Smooth muscle cell (in vitro differentiated cells): ENCODE measurements around the gene PROM1. TPM values are rescaled to one million over a fixed set of nuclear protein-coding genes. Genes with fewer than 3 reads are reported as not detected.

Source experiments
- DNase-seq: peaks from one replicate; lab custom pipeline; 2025; ENCODE audit not compliant: unreplicated experiment; lab: John Stamatoyannopoulos, UW
- H2AFZ ChIP-seq: fragments of 200-600 bp; sonication (generic); 2 replicates; pipeline ENCODE4 v1.6.0; 2016; ENCODE audit warnings: antibody characterized with exemption, low read depth, mild to moderate bottlenecking
- H3F3A ChIP-seq: fragments of 200-600 bp; sonication (generic); 2 replicates; pipeline ENCODE4 v1.6.0; 2017; ENCODE audit warnings: antibody characterized with exemption, low read depth
- H3K27ac ChIP-seq: fragments of 200-600 bp; sonication (generic); 2 replicates; pipeline ENCODE4 v1.5.1; 2016; ENCODE audit warnings: low read depth, mild to moderate bottlenecking
- H3K27me3 ChIP-seq: fragments of 200-600 bp; sonication (generic); 2 replicates; pipeline ENCODE4 v1.6.1; 2016; ENCODE audit warnings: low read depth, mild to moderate bottlenecking
- H3K36me3 ChIP-seq: fragments of 200-600 bp; sonication (generic); 2 replicates; pipeline ENCODE4 v1.5.1; 2016; ENCODE audit warnings: low read depth
- H3K4me1 ChIP-seq: fragments of 200-600 bp; sonication (generic); 2 replicates; pipeline ENCODE4 v1.5.1; 2016; ENCODE audit warnings: low read depth
- H3K4me2 ChIP-seq: fragments of 200-600 bp; sonication (generic); 2 replicates; pipeline ENCODE4 v1.6.0; 2016; ENCODE audit warnings: mild to moderate bottlenecking
- H3K4me3 ChIP-seq: fragments of 200-600 bp; sonication (generic); 2 replicates; pipeline ENCODE4 v1.5.1; 2016; ENCODE audit warnings: mild to moderate bottlenecking
- H3K79me2 ChIP-seq: fragments of 200-600 bp; sonication (generic); 2 replicates; pipeline ENCODE4 v1.6.0; 2016; ENCODE audit warnings: low read depth, mild to moderate bottlenecking
- H3K9ac ChIP-seq: fragments of 200-600 bp; sonication (generic); 2 replicates; pipeline ENCODE4 v1.6.0; 2016; ENCODE audit warnings: low read depth
- H3K9me3 ChIP-seq: fragments of 200-600 bp; sonication (generic); replicated peaks from 2 replicates; pipeline ENCODE4 v1.5.1; 2016; ENCODE audit warnings: low read depth
- H4K20me1 ChIP-seq: fragments of 200-600 bp; sonication (generic); 2 replicates; pipeline ENCODE4 v1.6.0; 2016; ENCODE audit warnings: low read depth
- CTCF ChIP-seq: fragments of 200-600 bp; sonication (generic); IDR thresholded peaks from 2 replicates; pipeline ENCODE4 v1.5.1; 2017; ENCODE audit warnings: borderline replicate concordance, mild to moderate bottlenecking, antibody characterized with exemption; ENCODE audit not compliant: insufficient read depth, poor library complexity, severe bottlenecking
- WGBS: methylation state at CpG from one replicate; pipeline ENCODE4 v1.1.7; 2016; ENCODE audit warnings: low lambda C conversion rate; 5-methylcytosine and 5-hydroxymethylcytosine counted together
- polyA plus RNA-seq: library from polyadenylated mRNA; unstranded; fragments of >200 nt; fragmentation: Nextera tagmentation; extraction: Ambion mirVana; gene quantifications from 2 replicates; pipeline ENCODE4 v1.2.1, GENCODE V29; 2016
- total RNA-seq: library from RNA; depleted of rRNA; stranded (reverse); fragments of >200 nt; gene quantifications from 2 replicates; pipeline ENCODE4 v1.2.3, GENCODE V29; 2014

The PROM1 gene
- total and polyA plus RNA-seq, 2 experiments from 2014 or later, result 0.56 to 1.7 TPM

- Histone ChIP-seq H3K4me1 (no peaks in the 10 kb centered on the region), H2AFZ (no peak overlapping the region), H3K9me3 (no peaks in the 10 kb centered on the region), H4K20me1 (no peaks in the 10 kb centered on the region), H3K27me3 (no peaks in the 10 kb centered on the region), H3K36me3 (no peaks in the 10 kb centered on the region), H3K79me2 (no peaks in the 10 kb centered on the region), H3K4me2 (no peak overlapping the region), H3K9ac (no peak overlapping the region), H3K27ac (no peak overlapping the region), H3K4me3 (no peak overlapping the region), H3F3A (no peaks in the 10 kb centered on the region)
- WGBS, result 79% methylated on average over 12 of the region's 12 CpGs
- TF ChIP-seq CTCF, result no peak
- no peak for DNase-seq
Measured at GRCh38 chr4:15990570-15991285, 93.1 kb downstream of the PROM1 start.

GRCh38 chr4:15989424-15989823, 94.4 kb downstream of the PROM1 start:
- H4K20me1 ChIP-seq, result no peaks in the 10 kb centered on the region
- no peak for TF ChIP-seq CTCF
- H3K4me2 ChIP-seq, result no peak overlapping the region
- no peak overlapping the region for H3K27ac ChIP-seq
- H3F3A ChIP-seq, result no peaks in the 10 kb centered on the region
- H2AFZ ChIP-seq, result no peak overlapping the region
- no peak overlapping the region for H3K9ac ChIP-seq
- H3K36me3 ChIP-seq, result no peaks in the 10 kb centered on the region
- H3K4me1 ChIP-seq, result no peaks in the 10 kb centered on the region
- no peak for DNase-seq
- H3K4me3 ChIP-seq, result no peak overlapping the region
- no peaks in the 10 kb centered on the region for H3K79me2 ChIP-seq
- H3K27me3 ChIP-seq, result no peaks in the 10 kb centered on the region
- H3K9me3 ChIP-seq, result no peaks in the 10 kb centered on the region
- 86% methylated on average over 6 of the region's 6 CpGs for WGBS

GRCh38 chr4:15988222-15988621, 95.6 kb downstream of the PROM1 start:
- H4K20me1 ChIP-seq, result no peaks in the 10 kb centered on the region
- H3K79me2 ChIP-seq, result no peaks in the 10 kb centered on the region
- H2AFZ ChIP-seq, result no peak overlapping the region
- H3K36me3 ChIP-seq, result no peaks in the 10 kb centered on the region
- no peak overlapping the region for H3K27ac ChIP-seq
- H3K4me1 ChIP-seq, result no peaks in the 10 kb centered on the region
- WGBS, result 94% methylated on average over 1 of the region's 1 CpG
- no peak overlapping the region for H3K9ac ChIP-seq
- H3K9me3 ChIP-seq, result no peaks in the 10 kb centered on the region
- no peaks in the 10 kb centered on the region for H3K27me3 ChIP-seq
- no peak overlapping the region for H3K4me3 ChIP-seq
- no peaks in the 10 kb centered on the region for H3F3A ChIP-seq
- no peak for DNase-seq
- TF ChIP-seq CTCF, result no peak
- no peak overlapping the region for H3K4me2 ChIP-seq

GRCh38 chr4:15986907-15987306, 96.9 kb downstream of the PROM1 start:
- H3K79me2 ChIP-seq, result no peaks in the 10 kb centered on the region
- H3F3A ChIP-seq, result no peaks in the 10 kb centered on the region
- H3K36me3 ChIP-seq, result no peaks in the 10 kb centered on the region
- no peak overlapping the region for H3K27ac ChIP-seq
- WGBS, result 93% methylated on average over 5 of the region's 5 CpGs
- H2AFZ ChIP-seq, result no peak overlapping the region
- no peak for TF ChIP-seq CTCF
- no peaks in the 10 kb centered on the region for H4K20me1 ChIP-seq
- H3K4me3 ChIP-seq, result no peak overlapping the region
- no peak overlapping the region for H3K9ac ChIP-seq
- H3K4me2 ChIP-seq, result no peak overlapping the region
- DNase-seq, result no peak
- no peaks in the 10 kb centered on the region for H3K9me3 ChIP-seq
- H3K4me1 ChIP-seq, result no peaks in the 10 kb centered on the region
- H3K27me3 ChIP-seq, result no peaks in the 10 kb centered on the region
